GM23338 (cell line): ENCODE results near the gene REG3G. TPM values are rescaled to one million over a fixed set of nuclear protein-coding genes. Genes with fewer than 3 reads are reported as not detected.

Source experiments
- ATAC-seq: fragments of 200-7000 bp; cut with Tn5 transposase; 3 replicates; pipeline ENCODE4 v1.9.1; 2020
- DNase-seq: peaks from one replicate; pipeline ENCODE4 v3.0.0-alpha.2; 2015; ENCODE audit warnings: low spot score
- H2AFZ ChIP-seq: fragments of 200-600 bp; sonication (generic); 2 replicates; pipeline ENCODE4 v1.8.0; 2016; ENCODE audit warnings: antibody characterized with exemption, mild to moderate bottlenecking, moderate library complexity
- H3F3A ChIP-seq: fragments of 200-600 bp; sonication (generic); replicated peaks from 2 replicates; pipeline ENCODE4 v1.8.0; 2017; ENCODE audit warnings: antibody characterized with exemption, mixed run types, low read depth
- H3K27ac ChIP-seq: fragments of 200-600 bp; sonication (generic); 2 replicates; pipeline ENCODE4 v1.6.1; 2016; ENCODE audit warnings: low read depth
- H3K27me3 ChIP-seq: fragments of 200-600 bp; sonication (generic); 2 replicates; pipeline ENCODE4 v1.8.0; 2016; ENCODE audit warnings: mild to moderate bottlenecking, mixed run types, moderate library complexity; ENCODE audit not compliant: insufficient read depth
- H3K36me3 ChIP-seq: fragments of 200-600 bp; sonication (generic); 2 replicates; pipeline ENCODE4 v1.8.0; 2016; ENCODE audit warnings: mild to moderate bottlenecking; ENCODE audit not compliant: insufficient read depth
- H3K4me1 ChIP-seq: fragments of 200-600 bp; sonication (generic); 2 replicates; pipeline ENCODE4 v1.8.0; 2016; ENCODE audit warnings: mild to moderate bottlenecking, moderate library complexity; ENCODE audit not compliant: insufficient read depth
- H3K4me2 ChIP-seq: fragments of 200-600 bp; sonication (generic); 2 replicates; pipeline ENCODE4 v1.7.1; 2017; ENCODE audit warnings: mixed run types
- H3K4me3 ChIP-seq: fragments of 200-600 bp; sonication (generic); 2 replicates; pipeline ENCODE4 v1.6.1; 2016; ENCODE audit warnings: mixed run types
- H3K79me2 ChIP-seq: fragments of 200-600 bp; sonication (generic); replicated peaks from 2 replicates; pipeline ENCODE4 v1.8.0; 2017; ENCODE audit warnings: mild to moderate bottlenecking; ENCODE audit not compliant: insufficient read depth
- H3K9me2 ChIP-seq: fragments of 200-600 bp; sonication (generic); 2 replicates; pipeline ENCODE4 v1.8.0; 2017; ENCODE audit not compliant: insufficient read depth
- H4K20me1 ChIP-seq: fragments of 200-600 bp; sonication (generic); replicated peaks from 2 replicates; pipeline ENCODE4 v1.8.0; 2017; ENCODE audit warnings: mild to moderate bottlenecking; ENCODE audit not compliant: insufficient read depth
- H3K27ac Mint-ChIP-seq: 2 replicates; pipeline ENCODE4 v1.8.0; 2020; ENCODE audit warnings: inconsistent platforms, mild to moderate bottlenecking, moderate library complexity, mixed read lengths
- H3K27me3 Mint-ChIP-seq: 3 replicates; pipeline ENCODE4 v1.8.0; 2022; ENCODE audit warnings: low read depth, mild to moderate bottlenecking, moderate library complexity, mixed read lengths, inconsistent platforms; ENCODE audit not compliant: insufficient read depth, poor library complexity
- H3K36me3 Mint-ChIP-seq: 3 replicates; pipeline ENCODE4 v1.8.0; 2021; ENCODE audit warnings: low read depth, mild to moderate bottlenecking, inconsistent platforms, moderate library complexity, mixed read lengths
- H3K4me1 Mint-ChIP-seq: 3 replicates; pipeline ENCODE4 v1.8.0; 2020; ENCODE audit warnings: mild to moderate bottlenecking, inconsistent platforms, mixed read lengths
- H3K4me3 Mint-ChIP-seq: 3 replicates; pipeline ENCODE4 v1.8.0; 2021; ENCODE audit warnings: moderate library complexity, mild to moderate bottlenecking, inconsistent platforms, mixed read lengths
- H3K9me3 Mint-ChIP-seq: 3 replicates; pipeline ENCODE4 v1.8.0; 2020; ENCODE audit warnings: moderate library complexity, mild to moderate bottlenecking, inconsistent platforms, mixed read lengths
- CREB1 ChIP-seq: fragments of 250-450 bp; sonication (Bioruptor Pico); IDR thresholded peaks from 2 replicates; pipeline ENCODE4 v1.5.0; 2020; ENCODE audit warnings: low read depth, mild to moderate bottlenecking, moderate library complexity
- EZH2 ChIP-seq: fragments of 200-600 bp; sonication (generic); IDR thresholded peaks from one replicate; pipeline ENCODE4 v1.8.0; 2017; ENCODE audit warnings: antibody characterized with exemption, mild to moderate bottlenecking, low read depth; ENCODE audit not compliant: unreplicated experiment
- EZH2phosphoT487 ChIP-seq: fragments of 200-600 bp; sonication (generic); IDR thresholded peaks from one replicate; pipeline ENCODE4 v1.8.1; 2018; ENCODE audit warnings: antibody characterized with exemption; ENCODE audit not compliant: unreplicated experiment
- NANOG ChIP-seq: IDR thresholded peaks from 2 replicates; pipeline ENCODE4 v1.6.1; 2016; ENCODE audit warnings: antibody characterized with exemption, borderline replicate concordance
- ZNF114 ChIP-seq: fragments of 250-450 bp; sonication (Bioruptor Pico); IDR thresholded peaks from 2 replicates; pipeline ENCODE4 v1.5.0; 2020; ENCODE audit warnings: mild to moderate bottlenecking, moderate library complexity
- polyA plus RNA-seq: library from polyadenylated mRNA; unstranded; fragments of >200 nt; fragmentation: Nextera tagmentation; extraction: Ambion mirVana; gene quantifications from 2 replicates; pipeline ENCODE4 v1.2.1, GENCODE V29; 2016
- total RNA-seq: library from RNA; depleted of rRNA; stranded (reverse); fragments of >200 nt; shearing (Covaris generic); gene quantifications from 2 replicates; pipeline ENCODE4 v1.2.3, GENCODE V29; 2014
- TF ChIP-seq, protein P1 (sequence below): fragments of 250-450 bp; sonication (Bioruptor Pico); IDR thresholded peaks from 2 replicates; pipeline ENCODE4 v1.5.0; 2020; ENCODE audit warnings: mild to moderate bottlenecking, moderate library complexity
- TF ChIP-seq, protein P2 (sequence below): IDR thresholded peaks from one replicate; pipeline ENCODE4 v1.6.1; 2018; ENCODE audit warnings: antibody characterized with exemption; ENCODE audit not compliant: unreplicated experiment
- TF ChIP-seq, protein P3 (sequence below), 2 experiments: fragments of 200-600 bp in 1 of 2; sonication (generic) in 1 of 2; conservative IDR thresholded peaks; 2 replicates each; pipeline versions ENCODE4 v1.5.1 to v1.6.1; 2016 to 2017; ENCODE audit warnings: antibody characterized with exemption in 2 of 2, low read depth in 2 of 2, mild to moderate bottlenecking in 2 of 2, moderate library complexity in 1 of 2
- TF ChIP-seq, protein P4 (sequence below): IDR thresholded peaks from 2 replicates; pipeline ENCODE4 v1.6.1; 2016; ENCODE audit warnings: antibody characterized with exemption

The REG3G gene
- total and polyA plus RNA-seq, 2 experiments from 2014 or later, result not detected

DNA sequence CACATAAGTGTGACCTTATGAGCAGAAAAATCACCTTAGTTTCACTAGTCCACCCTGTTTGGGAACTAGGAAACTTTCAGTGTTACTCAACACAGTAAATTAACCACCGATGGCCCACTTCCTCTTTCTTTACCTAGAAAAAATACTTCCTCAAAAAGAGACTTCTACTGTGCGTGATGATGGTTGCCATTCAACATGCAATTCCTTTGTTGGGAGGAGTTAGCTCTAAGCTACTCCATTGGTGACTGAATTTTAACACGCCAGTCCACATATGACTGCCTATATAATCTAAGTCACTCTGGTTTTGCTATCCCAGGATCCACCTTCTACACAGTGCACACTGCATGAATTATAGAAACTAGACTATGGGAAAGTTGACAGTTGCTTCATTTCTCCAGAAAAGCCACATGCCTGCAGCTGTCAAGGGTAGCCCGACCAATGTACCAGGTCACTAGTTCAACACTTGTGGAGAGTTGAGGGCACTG is 47.8 kb upstream of the REG3G start (continued):
- TF ChIP-seq, protein P1, sequence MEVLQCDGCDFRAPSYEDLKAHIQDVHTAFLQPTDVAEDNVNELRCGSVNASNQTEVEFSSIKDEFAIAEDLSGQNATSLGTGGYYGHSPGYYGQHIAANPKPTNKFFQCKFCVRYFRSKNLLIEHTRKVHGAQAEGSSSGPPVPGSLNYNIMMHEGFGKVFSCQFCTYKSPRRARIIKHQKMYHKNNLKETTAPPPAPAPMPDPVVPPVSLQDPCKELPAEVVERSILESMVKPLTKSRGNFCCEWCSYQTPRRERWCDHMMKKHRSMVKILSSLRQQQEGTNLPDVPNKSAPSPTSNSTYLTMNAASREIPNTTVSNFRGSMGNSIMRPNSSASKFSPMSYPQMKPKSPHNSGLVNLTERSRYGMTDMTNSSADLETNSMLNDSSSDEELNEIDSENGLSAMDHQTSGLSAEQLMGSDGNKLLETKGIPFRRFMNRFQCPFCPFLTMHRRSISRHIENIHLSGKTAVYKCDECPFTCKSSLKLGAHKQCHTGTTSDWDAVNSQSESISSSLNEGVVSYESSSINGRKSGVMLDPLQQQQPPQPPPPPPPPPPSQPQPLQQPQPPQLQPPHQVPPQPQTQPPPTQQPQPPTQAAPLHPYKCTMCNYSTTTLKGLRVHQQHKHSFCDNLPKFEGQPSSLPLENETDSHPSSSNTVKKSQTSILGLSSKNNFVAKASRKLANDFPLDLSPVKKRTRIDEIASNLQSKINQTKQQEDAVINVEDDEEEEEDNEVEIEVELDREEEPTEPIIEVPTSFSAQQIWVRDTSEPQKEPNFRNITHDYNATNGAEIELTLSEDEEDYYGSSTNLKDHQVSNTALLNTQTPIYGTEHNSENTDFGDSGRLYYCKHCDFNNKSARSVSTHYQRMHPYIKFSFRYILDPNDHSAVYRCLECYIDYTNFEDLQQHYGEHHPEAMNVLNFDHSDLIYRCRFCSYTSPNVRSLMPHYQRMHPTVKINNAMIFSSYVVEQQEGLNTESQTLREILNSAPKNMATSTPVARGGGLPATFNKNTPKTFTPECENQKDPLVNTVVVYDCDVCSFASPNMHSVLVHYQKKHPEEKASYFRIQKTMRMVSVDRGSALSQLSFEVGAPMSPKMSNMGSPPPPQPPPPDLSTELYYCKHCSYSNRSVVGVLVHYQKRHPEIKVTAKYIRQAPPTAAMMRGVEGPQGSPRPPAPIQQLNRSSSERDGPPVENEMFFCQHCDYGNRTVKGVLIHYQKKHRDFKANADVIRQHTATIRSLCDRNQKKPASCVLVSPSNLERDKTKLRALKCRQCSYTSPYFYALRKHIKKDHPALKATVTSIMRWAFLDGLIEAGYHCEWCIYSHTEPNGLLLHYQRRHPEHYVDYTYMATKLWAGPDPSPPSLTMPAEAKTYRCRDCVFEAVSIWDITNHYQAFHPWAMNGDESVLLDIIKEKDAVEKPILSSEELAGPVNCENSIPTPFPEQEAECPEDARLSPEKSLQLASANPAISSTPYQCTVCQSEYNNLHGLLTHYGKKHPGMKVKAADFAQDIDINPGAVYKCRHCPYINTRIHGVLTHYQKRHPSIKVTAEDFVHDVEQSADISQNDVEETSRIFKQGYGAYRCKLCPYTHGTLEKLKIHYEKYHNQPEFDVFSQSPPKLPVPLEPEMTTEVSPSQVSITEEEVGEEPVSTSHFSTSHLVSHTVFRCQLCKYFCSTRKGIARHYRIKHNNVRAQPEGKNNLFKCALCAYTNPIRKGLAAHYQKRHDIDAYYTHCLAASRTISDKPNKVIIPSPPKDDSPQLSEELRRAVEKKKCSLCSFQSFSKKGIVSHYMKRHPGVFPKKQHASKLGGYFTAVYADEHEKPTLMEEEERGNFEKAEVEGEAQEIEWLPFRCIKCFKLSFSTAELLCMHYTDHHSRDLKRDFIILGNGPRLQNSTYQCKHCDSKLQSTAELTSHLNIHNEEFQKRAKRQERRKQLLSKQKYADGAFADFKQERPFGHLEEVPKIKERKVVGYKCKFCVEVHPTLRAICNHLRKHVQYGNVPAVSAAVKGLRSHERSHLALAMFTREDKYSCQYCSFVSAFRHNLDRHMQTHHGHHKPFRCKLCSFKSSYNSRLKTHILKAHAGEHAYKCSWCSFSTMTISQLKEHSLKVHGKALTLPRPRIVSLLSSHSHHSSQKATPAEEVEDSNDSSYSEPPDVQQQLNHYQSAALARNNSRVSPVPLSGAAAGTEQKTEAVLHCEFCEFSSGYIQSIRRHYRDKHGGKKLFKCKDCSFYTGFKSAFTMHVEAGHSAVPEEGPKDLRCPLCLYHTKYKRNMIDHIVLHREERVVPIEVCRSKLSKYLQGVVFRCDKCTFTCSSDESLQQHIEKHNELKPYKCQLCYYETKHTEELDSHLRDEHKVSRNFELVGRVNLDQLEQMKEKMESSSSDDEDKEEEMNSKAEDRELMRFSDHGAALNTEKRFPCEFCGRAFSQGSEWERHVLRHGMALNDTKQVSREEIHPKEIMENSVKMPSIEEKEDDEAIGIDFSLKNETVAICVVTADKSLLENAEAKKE (CRISPR knock-in tag), result no peak
- TF ChIP-seq CREB1 (CRISPR knock-in tag) (no peak), EZH2phosphoT487 (no peak)
- TF ChIP-seq, protein P2, sequence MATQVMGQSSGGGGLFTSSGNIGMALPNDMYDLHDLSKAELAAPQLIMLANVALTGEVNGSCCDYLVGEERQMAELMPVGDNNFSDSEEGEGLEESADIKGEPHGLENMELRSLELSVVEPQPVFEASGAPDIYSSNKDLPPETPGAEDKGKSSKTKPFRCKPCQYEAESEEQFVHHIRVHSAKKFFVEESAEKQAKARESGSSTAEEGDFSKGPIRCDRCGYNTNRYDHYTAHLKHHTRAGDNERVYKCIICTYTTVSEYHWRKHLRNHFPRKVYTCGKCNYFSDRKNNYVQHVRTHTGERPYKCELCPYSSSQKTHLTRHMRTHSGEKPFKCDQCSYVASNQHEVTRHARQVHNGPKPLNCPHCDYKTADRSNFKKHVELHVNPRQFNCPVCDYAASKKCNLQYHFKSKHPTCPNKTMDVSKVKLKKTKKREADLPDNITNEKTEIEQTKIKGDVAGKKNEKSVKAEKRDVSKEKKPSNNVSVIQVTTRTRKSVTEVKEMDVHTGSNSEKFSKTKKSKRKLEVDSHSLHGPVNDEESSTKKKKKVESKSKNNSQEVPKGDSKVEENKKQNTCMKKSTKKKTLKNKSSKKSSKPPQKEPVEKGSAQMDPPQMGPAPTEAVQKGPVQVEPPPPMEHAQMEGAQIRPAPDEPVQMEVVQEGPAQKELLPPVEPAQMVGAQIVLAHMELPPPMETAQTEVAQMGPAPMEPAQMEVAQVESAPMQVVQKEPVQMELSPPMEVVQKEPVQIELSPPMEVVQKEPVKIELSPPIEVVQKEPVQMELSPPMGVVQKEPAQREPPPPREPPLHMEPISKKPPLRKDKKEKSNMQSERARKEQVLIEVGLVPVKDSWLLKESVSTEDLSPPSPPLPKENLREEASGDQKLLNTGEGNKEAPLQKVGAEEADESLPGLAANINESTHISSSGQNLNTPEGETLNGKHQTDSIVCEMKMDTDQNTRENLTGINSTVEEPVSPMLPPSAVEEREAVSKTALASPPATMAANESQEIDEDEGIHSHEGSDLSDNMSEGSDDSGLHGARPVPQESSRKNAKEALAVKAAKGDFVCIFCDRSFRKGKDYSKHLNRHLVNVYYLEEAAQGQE, result no peak

DNA sequence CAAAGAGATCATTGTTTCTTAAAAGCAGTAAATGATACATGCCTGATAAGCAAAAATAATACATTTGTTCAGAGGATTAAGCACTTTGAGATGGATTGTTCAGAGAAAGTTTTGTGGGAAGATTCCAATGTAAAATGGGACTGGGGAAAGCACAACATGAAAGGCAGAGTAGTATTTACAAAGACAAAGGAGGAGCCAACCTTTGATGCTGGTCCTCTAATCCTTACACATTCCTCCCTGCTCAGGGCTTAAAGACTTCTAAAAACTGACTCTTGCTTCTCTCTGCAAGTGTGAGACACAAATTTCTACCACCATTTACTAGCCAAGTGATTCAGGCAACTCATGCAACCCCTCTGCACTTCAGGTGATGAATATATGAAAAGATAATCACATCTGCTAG is 47.2 kb upstream of the REG3G start:
- peaks cover 14% of the 10 kb centered on the region for H3K4me1 Mint-ChIP-seq
- Histone ChIP-seq H3K27ac (no peak overlapping the region), H3K79me2 (no peaks in the 10 kb centered on the region), H3F3A (no peaks in the 10 kb centered on the region), H3K4me1 (peaks cover 11% of the 10 kb centered on the region), H3K4me3 (no peak overlapping the region), H3K36me3 (no peaks in the 10 kb centered on the region), H4K20me1 (no peaks in the 10 kb centered on the region), H2AFZ (no peak overlapping the region), H3K4me2 (no peak overlapping the region), H3K27me3 (no peaks in the 10 kb centered on the region), H3K9me2 (no peaks in the 10 kb centered on the region)
- no peaks in the 10 kb centered on the region for H3K36me3 Mint-ChIP-seq
- DNase-seq (peak; percentile 65), ATAC-seq (peak; percentile 79)
- TF ChIP-seq, protein P3, sequence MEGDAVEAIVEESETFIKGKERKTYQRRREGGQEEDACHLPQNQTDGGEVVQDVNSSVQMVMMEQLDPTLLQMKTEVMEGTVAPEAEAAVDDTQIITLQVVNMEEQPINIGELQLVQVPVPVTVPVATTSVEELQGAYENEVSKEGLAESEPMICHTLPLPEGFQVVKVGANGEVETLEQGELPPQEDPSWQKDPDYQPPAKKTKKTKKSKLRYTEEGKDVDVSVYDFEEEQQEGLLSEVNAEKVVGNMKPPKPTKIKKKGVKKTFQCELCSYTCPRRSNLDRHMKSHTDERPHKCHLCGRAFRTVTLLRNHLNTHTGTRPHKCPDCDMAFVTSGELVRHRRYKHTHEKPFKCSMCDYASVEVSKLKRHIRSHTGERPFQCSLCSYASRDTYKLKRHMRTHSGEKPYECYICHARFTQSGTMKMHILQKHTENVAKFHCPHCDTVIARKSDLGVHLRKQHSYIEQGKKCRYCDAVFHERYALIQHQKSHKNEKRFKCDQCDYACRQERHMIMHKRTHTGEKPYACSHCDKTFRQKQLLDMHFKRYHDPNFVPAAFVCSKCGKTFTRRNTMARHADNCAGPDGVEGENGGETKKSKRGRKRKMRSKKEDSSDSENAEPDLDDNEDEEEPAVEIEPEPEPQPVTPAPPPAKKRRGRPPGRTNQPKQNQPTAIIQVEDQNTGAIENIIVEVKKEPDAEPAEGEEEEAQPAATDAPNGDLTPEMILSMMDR (conservative IDR thresholded peaks at IDR 0.05; ENCODE audit: low read depth in 2 of 2), result no peak
- no peak for TF ChIP-seq ZNF114 (CRISPR knock-in tag)
- TF ChIP-seq EZH2, result no peak
- TF ChIP-seq, protein P4, sequence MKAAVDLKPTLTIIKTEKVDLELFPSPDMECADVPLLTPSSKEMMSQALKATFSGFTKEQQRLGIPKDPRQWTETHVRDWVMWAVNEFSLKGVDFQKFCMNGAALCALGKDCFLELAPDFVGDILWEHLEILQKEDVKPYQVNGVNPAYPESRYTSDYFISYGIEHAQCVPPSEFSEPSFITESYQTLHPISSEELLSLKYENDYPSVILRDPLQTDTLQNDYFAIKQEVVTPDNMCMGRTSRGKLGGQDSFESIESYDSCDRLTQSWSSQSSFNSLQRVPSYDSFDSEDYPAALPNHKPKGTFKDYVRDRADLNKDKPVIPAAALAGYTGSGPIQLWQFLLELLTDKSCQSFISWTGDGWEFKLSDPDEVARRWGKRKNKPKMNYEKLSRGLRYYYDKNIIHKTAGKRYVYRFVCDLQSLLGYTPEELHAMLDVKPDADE, result no peak
- no peak for TF ChIP-seq NANOG
- no peak overlapping the region for H3K27ac Mint-ChIP-seq
- no peaks in the 10 kb centered on the region for H3K27me3 Mint-ChIP-seq
- H3K4me3 Mint-ChIP-seq, result no peak overlapping the region
- no peaks in the 10 kb centered on the region; the same call in 2 of the 3 replicates for H3K9me3 Mint-ChIP-seq
